ENCODE results near the gene SRSF5. TPM values are rescaled to one million over a fixed set of nuclear protein-coding genes. Genes with fewer than 3 reads are reported as not detected.

The SRSF5 gene
- total and polyA plus RNA-seq, 2 of the 8 experiments (the other 6 are each of a cell fraction or from before 2014, with no cell fraction given), result 101 to 238 TPM

DNA sequence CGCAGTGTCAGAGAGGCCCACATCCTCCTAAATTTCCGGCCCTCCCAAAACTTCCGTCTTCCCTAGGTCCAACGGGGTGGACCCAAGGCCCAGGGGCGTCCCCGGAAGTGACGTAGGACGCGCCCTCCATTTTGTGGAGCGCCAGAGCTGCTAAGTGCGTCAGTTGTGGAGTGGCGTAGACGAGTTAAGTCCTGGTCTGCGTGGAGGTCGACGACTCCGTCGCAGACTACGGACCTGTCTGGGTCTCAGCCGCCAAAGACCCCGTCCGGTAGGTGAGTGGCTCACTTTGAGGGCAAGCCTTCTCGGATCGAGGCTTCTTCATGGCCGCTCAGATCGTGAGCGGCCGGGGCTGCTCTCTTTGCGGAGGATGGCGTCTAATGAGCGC, at the start of gene SRSF5 (continued):
- no peak for TF ChIP-seq SAP30 (IDR thresholded peaks at IDR 0.05; ENCODE audit: insufficient read depth, insufficient replicate concordance, low read length)
- TF ChIP-seq CREB1 (IDR thresholded peaks at IDR 0.05), result peak; percentile 93
- peak; percentile 96 for TF ChIP-seq TAF7 (optimal IDR thresholded peaks at IDR 0.05; ENCODE audit: borderline replicate concordance, low read depth, low read length)
- peak; percentile 100 for TF ChIP-seq POLR2AphosphoS5 (IDR thresholded peaks at IDR 0.05; ENCODE audit: low read depth, low read length)
- peak; percentile 81 for TF ChIP-seq GTF2F1 (IDR thresholded peaks at IDR 0.05; ENCODE audit: borderline replicate concordance, low read depth, low read length)
- TF ChIP-seq RXRA (IDR thresholded peaks at IDR 0.05; ENCODE audit: insufficient read depth, low read depth, low read length), result no peak
- no peak for TF ChIP-seq SIN3A (conservative IDR thresholded peaks at IDR 0.05 in 1 of 2, IDR thresholded peaks at IDR 0.05 in 1 of 2; ENCODE audit: low read depth in 1 of 2, low read length in 2 of 2)
- peak; percentile 99 for TF ChIP-seq PHF8 (conservative IDR thresholded peaks at IDR 0.05; ENCODE audit: low read depth, low read length)
- no peak for TF ChIP-seq HDAC6 (IDR thresholded peaks at IDR 0.05; ENCODE audit: low read depth, low read length)
- TF ChIP-seq BACH1 (IDR thresholded peaks at IDR 0.05; ENCODE audit: low read length), result no peak
- peak; percentile 97 for TF ChIP-seq TBP (IDR thresholded peaks at IDR 0.05; ENCODE audit: low read depth, low read length)
- 0 out of 2 replicates have a peak, but pooled peaks have one; percentile 28 for TF ChIP-seq RFX5 (IDR thresholded peaks at IDR 0.05; ENCODE audit: borderline replicate concordance, low read depth, low read length)
- no peak for TF ChIP-seq EGR1 (IDR thresholded peaks at IDR 0.05; ENCODE audit: borderline replicate concordance, low read depth, low read length)
- peak; percentile 99 for TF ChIP-seq POLR2A (IDR thresholded peaks at IDR 0.05; ENCODE audit: control extremely low read depth in 1 of 2, low read depth in 2 of 2, low read length in 2 of 2)
- TF ChIP-seq BRCA1 (IDR thresholded peaks at IDR 0.05; ENCODE audit: low read depth, low read length), result no peak
- peak; percentile 97 for TF ChIP-seq TAF1 (IDR thresholded peaks at IDR 0.05; ENCODE audit: low read depth, low read length)
- peak; percentile 65 for TF ChIP-seq ASH2L (IDR thresholded peaks at IDR 0.05; ENCODE audit: low read length)
- no peak for TF ChIP-seq SUZ12 (IDR thresholded peaks at IDR 0.05; ENCODE audit: low read length)
- no peak for TF ChIP-seq HDAC2 (IDR thresholded peaks at IDR 0.05; ENCODE audit: borderline replicate concordance in 1 of 2, low read depth in 2 of 2, low read length in 2 of 2)
- TF ChIP-seq SP4 (IDR thresholded peaks at IDR 0.05; ENCODE audit: low read length), result peak; percentile 34; the same call in 1 of the 2 replicates
- TF ChIP-seq GABPA (IDR thresholded peaks at IDR 0.05; ENCODE audit: borderline replicate concordance, insufficient read depth, low read length), result peak; percentile 83; the same call in 1 of the 2 replicates
- peak; percentile 97 for TF ChIP-seq YY1 (IDR thresholded peaks at IDR 0.05; ENCODE audit: low read depth, low read length)
- TF ChIP-seq, protein P1, sequence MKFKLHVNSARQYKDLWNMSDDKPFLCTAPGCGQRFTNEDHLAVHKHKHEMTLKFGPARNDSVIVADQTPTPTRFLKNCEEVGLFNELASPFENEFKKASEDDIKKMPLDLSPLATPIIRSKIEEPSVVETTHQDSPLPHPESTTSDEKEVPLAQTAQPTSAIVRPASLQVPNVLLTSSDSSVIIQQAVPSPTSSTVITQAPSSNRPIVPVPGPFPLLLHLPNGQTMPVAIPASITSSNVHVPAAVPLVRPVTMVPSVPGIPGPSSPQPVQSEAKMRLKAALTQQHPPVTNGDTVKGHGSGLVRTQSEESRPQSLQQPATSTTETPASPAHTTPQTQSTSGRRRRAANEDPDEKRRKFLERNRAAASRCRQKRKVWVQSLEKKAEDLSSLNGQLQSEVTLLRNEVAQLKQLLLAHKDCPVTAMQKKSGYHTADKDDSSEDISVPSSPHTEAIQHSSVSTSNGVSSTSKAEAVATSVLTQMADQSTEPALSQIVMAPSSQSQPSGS (IDR thresholded peaks at IDR 0.05; ENCODE audit: low read length), result peak; percentile 34; the same call in 1 of the 2 replicates
- TF ChIP-seq, protein P2, sequence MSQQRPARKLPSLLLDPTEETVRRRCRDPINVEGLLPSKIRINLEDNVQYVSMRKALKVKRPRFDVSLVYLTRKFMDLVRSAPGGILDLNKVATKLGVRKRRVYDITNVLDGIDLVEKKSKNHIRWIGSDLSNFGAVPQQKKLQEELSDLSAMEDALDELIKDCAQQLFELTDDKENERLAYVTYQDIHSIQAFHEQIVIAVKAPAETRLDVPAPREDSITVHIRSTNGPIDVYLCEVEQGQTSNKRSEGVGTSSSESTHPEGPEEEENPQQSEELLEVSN (IDR thresholded peaks at IDR 0.05), result no peak

Data from H1 (cell line).